HuH-7.5 (cell line): Measurements from ENCODE around the gene OSBPL1A.
"Not testable (repeated sequence)": the region's sequence is repeated elsewhere in the genome, so short reads cannot be mapped to it uniquely, and the experiment has no call there.

ENCODE experiments used
- DNase-seq: peaks from one replicate; pipeline ENCODE4 v3.0.0; 2011; ENCODE audit warnings: low spot score

OSBPL1A gene

DNA sequence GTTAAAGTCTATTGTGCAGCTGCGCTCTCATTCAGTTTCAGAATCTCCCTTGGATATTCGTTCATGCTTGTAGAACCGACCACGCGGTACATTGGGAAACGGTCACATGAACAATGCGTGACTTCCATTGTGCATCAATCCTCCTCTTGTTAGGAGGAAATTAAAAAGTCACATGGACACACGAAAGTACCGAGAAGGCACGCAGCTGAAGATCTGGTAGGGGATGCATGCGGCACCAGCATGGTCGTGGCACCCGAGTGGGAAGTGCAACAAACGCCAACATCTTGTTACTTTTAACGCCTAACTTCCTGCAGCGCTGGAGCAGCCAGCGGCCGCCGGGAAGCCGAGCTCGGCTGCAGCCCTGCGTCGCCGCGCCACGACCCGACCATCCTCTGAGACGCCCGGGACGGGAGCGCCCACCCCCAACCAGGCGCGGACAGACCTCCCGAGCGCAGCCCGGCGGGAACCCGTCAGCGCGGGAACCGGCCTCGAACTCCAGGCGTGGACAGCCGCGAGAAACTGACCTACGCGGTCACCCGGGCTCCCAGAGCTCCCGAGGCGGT, 412 bp downstream of the OSBPL1A start:
- no peak for DNase-seq

DNA sequence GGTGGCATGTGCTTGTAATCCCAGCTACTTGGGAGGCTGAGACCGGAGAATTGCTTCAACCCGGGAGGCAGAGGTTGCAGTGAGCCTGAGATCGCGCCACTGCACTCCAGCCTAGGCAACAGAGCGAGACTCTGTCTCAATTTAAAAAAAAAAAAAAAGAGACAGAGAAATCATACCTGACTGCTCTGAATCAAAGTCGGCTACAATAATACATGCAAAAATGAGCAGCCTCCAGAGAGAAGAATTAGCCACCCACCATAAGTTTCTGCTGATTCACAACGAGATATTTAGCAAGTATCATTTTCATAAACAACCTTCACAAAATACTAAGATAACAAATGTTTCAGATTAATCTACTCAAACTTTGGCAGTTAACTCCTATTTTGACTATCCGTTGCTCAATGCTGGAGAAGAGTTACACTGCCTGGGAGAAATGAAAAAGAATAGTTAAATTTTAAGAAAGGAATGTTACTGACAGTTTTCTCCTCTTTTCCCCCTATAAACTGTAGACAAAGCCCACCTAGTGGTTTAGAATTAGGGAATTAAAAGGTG, 1.5 kb downstream of the OSBPL1A start:
- no peak for DNase-seq

DNA sequence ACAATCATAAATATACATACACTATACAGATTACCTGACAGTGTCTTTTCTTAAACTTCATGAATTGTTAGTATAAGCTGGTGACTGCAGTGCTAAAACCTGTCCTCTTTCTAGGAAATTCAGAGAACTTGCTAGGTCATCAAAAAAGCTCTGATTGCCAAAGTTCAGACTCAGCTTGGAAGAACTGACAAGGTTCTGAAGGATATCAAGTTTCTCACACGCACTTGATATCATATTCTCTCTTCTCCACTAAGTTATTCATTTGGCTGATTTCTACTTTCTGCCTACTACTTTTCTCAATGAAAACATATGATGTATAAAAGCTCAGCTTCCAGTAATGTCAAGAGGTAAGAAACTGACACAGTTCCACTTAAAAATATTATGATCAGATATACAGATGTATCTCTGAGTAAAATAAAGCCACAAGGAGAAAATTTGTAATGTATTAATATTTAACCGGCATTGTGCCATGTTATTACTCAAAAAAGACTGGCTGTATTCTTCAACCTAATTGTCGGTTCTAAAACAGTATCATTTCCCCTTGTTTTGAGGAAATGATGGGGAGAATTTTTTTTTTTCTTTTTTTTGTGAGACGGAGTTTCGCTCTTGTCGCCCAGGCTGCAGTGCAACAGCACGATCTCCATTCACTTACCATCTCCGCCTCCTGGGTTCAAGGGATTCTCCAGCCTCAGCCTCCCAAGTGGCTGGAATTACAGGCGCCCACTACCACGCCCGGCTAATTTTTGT, 2.4 kb downstream of the OSBPL1A start:
- DNase-seq: no peak

GRCh38 chr18:24388957-24389356, 8.7 kb downstream of the OSBPL1A start:
- no peak for DNase-seq

DNA sequence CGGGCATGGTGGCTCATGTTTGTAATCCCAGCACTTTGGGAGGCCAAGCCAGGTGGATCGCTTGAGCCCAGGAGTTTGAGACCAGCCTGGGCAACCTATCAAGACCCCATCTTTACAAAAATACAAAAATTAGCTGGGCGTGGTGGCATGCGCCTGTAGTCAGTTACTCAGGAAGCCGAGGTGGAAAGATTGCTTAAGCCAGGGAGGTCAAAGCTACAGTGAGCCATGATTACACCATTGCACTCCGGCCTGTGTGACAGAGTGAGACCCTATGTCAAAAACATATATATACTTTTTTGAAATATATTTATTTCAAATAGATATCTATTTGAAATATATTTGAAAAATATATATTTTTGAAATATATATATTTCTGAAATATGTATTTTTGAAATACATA, 10.9 kb downstream of the OSBPL1A start:
- DNase-seq: no peak

- DNase-seq: no peak
These were observed 16.5 kb downstream of the OSBPL1A start for GRCh38 chr18:24381126-24381525.

DNA sequence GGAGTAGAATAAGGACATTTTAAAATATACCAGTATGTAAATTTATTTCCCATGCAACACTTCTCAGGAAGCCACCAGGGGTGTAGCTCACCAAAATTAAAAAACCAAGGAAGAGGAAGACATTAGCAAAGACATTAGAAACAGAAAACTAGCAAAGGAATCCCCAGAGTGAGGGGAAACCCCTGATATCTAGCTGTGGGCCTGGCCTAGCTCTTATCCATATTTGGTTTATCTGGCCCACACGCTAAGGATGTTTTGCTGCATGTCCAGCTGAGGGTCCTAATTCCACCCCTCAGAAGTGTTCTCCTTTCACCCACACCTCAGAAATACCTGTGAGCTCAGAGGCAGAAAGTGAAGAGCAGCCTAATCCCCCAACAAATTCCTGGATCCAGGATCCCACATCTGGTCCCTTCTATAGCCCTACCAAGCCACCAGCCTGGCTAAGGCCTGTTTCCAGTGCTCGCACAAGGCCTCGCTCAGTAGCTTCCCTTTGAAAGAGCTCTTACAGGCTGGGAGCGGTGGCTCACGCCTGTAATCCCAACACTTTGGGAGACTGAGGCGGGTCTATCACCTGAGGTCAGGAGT, 17.4 kb downstream of the OSBPL1A start:
- DNase-seq: no peak

- DNase-seq: no peak
These were observed 19.0 kb downstream of the OSBPL1A start for GRCh38 chr18:24378598-24378997.

GRCh38 chr18:24376531-24376930, 21.1 kb downstream of the OSBPL1A start:
- DNase-seq: not testable (repeated sequence)

GRCh38 chr18:24373328-24373727, 24.3 kb downstream of the OSBPL1A start:
- no peak for DNase-seq

DNA sequence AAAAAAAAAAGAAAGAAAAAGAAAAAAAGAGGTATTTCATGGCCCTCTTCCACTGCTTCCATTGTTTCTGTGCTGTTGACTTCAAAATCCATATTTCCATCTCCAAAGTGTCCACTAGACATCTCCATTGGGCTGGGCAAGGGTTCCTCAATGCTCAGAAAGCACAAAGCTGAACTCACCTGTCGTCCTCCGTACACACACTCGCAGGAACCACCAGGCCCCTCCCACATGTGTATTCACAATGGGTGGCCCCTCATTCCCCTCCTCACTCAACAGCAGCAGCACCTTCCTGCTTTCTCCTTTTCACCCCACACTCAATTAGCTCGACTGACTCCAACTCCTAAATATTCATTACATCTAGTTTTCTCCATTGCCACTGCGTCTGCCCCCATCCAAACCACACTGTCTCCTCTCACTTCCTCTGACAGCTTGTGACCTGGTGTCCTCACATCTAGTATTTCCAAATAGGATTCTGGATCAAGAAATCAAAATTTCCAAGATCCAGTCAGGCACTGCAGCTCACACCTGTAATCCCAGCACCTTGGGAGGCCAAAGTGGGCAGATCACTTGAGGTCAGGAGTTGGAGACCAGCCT, 25.2 kb downstream of the OSBPL1A start:
- DNase-seq: no peak

DNA sequence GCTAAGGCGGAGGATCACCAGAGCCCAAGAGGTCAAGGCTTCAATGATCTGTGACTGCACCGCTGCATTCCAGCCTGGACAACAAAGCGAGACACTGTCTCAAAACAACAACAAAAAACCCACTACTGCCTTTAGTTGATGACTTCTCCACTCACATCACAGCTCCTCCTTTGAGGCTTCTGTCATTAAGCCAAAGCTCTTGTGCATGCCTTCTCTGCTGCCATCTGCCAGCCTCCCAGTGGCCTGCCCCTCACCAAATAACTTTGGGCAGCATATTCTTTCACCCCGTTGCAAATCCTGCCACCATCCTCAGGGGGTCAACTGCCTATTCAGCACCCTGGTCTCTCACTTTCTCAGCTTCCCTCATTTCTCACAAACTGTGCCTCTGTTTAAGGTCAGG, 27.5 kb downstream of the OSBPL1A start:
- no peak for DNase-seq

- no peak for DNase-seq
These were observed 28.2 kb downstream of the OSBPL1A start for GRCh38 chr18:24369426-24369825.

GRCh38 chr18:24368749-24369148, 28.9 kb downstream of the OSBPL1A start:
- no peak for DNase-seq

DNA sequence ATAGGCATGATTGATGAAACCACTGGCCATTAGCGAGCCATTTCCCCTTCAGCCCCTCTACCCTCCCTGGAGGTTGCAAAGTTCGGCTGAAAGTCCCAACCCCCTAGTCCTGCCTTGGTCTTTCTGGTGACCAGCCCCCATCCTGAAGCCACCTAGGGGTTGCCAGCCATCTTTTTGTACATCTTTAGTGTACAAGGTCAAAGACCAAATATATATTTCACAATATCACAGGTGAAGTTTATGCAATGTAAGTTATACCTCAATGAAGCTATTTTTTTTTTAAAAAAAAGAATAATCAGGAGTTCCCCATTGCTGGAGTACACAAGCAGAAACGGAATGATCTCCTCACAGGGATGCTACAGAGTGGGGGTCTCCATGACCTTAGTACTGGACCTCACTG, 31.3 kb downstream of the OSBPL1A start:
- no peak for DNase-seq

GRCh38 chr18:24364177-24364576, 33.4 kb downstream of the OSBPL1A start:
- DNase-seq: no peak

- DNase-seq: no peak
These were observed 34.9 kb downstream of the OSBPL1A start for GRCh38 chr18:24362757-24363156.

DNA sequence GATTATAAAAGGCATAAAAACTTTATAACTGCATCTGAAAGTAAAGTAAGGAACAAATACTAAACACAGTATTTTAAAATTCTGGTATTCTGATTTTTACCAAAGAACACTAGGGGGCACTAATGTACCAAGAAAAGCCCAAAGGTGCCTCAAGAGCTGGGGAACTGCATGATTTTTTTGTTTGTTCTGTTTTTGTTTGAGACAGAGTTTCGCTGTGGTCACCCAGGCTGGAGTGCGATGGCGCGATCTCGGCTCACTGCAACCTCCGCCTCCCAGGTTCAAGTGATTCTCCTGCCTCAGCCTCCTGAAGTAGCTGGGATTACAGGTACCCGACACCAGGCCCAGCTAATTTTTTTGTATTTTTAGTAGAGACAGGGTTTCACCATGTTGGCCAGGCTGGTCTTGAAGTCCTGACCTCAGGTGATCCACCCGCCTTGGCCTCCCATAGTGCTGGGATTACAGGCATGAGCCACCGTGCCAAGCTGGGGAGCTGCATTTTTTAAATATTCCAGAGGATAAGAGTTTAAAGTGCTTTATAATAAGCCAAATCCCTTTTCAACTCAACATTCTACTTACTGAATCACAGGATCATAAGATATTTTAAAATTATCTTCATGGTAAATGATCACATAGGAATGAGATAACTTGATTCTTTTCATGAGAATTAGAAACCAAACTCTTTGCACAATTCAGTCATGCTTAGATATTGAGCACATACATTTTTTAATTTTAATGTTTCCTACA, 37.7 kb downstream of the OSBPL1A start:
- not testable (repeated sequence) for DNase-seq

GRCh38 chr18:24354278-24354677, 43.3 kb downstream of the OSBPL1A start:
- DNase-seq: no peak

- no peak for DNase-seq
These were observed 51.4 kb downstream of the OSBPL1A start for GRCh38 chr18:24346254-24346653.

DNA sequence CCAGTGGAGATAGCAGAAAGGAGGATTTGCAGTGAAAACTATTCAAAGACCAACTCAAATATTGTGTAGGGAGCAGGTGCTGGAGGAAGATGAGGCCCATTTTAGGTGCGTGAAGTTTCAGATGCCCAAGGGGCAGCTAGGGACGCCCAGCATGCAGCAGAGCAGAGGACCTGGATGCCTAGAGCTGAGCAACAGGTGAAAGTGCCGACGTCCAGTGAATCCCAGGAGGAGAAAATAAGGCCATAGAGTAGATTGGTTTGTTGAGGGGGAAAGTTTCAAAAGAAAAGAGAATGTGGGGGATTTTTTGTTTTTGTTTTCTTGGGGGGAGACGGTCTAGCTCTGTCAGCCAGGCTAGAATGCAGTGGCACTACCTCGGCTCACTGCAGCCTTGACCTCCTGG, 53.1 kb downstream of the OSBPL1A start:
- no peak for DNase-seq

DNA sequence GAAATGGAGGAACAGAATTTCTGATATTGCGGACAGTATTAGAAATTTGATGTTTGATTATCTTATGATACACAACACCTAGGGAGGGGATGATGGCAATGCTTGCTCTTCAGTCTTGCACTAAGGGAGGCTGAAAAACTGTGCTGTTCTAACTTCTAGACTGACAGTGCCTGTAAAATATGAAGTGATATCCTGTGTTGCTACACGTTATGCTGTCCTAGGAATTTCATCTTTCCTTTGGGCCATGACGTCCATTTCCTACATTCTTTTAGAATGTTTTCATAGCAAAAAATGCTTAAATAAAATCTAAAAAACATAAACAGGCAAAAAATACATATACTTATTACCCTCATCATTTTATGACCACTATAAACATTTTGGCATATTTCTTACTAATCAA, 55.3 kb downstream of the OSBPL1A start:
- no peak for DNase-seq
